ENCODE data around the gene EXOC3. TPM values are rescaled to one million over a fixed set of nuclear protein-coding genes. Genes with fewer than 3 reads are reported as not detected.
A peak's percentile ranks its signal among the peaks of the same experiment; 100 is the strongest.

The EXOC3 gene
- total RNA-seq, 4 donors from 2014 or later: 49.5 to 87.5 (median 59.0) TPM

GRCh38 chr5:435156-435790 is 7.7 kb upstream of the EXOC3 start:
- no peak overlapping the region for H3K4me3 ChIP-seq (ENCODE audit: low read depth, poor library complexity, severe bottlenecking)
- peak in 1 of 2 donors; percentile 84 for DNase-seq (ENCODE audit: low spot score in 2 of 2)
- TF ChIP-seq, protein P1, sequence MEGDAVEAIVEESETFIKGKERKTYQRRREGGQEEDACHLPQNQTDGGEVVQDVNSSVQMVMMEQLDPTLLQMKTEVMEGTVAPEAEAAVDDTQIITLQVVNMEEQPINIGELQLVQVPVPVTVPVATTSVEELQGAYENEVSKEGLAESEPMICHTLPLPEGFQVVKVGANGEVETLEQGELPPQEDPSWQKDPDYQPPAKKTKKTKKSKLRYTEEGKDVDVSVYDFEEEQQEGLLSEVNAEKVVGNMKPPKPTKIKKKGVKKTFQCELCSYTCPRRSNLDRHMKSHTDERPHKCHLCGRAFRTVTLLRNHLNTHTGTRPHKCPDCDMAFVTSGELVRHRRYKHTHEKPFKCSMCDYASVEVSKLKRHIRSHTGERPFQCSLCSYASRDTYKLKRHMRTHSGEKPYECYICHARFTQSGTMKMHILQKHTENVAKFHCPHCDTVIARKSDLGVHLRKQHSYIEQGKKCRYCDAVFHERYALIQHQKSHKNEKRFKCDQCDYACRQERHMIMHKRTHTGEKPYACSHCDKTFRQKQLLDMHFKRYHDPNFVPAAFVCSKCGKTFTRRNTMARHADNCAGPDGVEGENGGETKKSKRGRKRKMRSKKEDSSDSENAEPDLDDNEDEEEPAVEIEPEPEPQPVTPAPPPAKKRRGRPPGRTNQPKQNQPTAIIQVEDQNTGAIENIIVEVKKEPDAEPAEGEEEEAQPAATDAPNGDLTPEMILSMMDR (IDR thresholded peaks at IDR 0.05): no peak
- no peak for TF ChIP-seq POLR2A (IDR thresholded peaks at IDR 0.05)
- intact Hi-C loops (cut with DNase I; ENCODE audit: low total_unique reads): loop anchor here (10.0 kb wide), 1 partner anchor 470 kb away; no protein-coding TSS in a partner anchor
- 88 to 93% methylated on average over 26 to 27 of the region's 27 CpGs for WGBS, 2 donors

- TF ChIP-seq, protein P1 (IDR thresholded peaks at IDR 0.05): no peak
- no peak for TF ChIP-seq POLR2A (IDR thresholded peaks at IDR 0.05)
- intact Hi-C loops (cut with DNase I; ENCODE audit: low total_unique reads): loop anchor here (10.0 kb wide), 1 partner anchor 469 kb away; no protein-coding TSS in a partner anchor
- WGBS, 2 donors: 75 to 81% methylated on average over 16 to 17 of the region's 18 CpGs
- H3K4me3 ChIP-seq (ENCODE audit: low read depth, poor library complexity, severe bottlenecking): no peak overlapping the region
- DNase-seq (ENCODE audit: low spot score in 2 of 2): peak in 1 of 2 donors; percentile 83
These were observed 6.9 kb upstream of the EXOC3 start for GRCh38 chr5:435961-436640.

DNA sequence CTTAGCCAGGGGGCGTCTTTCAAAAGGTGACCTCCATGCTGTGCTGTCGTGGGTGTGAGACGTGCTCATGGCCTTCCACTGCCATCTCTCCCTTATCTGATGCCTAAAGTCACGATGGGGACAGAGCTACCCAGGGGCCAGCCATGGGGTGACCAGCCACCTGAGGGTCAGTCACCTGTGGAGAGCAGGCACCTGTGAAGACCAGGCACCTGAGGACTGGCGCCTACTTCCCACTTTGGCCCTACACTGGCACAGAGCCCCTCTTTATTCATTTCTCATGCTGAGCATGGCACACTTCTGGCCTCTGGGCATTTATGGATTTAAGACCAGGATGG is 6.4 kb upstream of the EXOC3 start:
- H3K4me3 ChIP-seq (ENCODE audit: low read depth, poor library complexity, severe bottlenecking): no peak overlapping the region
- no peak for TF ChIP-seq POLR2A (IDR thresholded peaks at IDR 0.05)
- TF ChIP-seq, protein P1 (IDR thresholded peaks at IDR 0.05): no peak
- peak in 1 of 2 donors; percentile 78 for DNase-seq (ENCODE audit: low spot score in 2 of 2)
- intact Hi-C loops (cut with DNase I; ENCODE audit: low total_unique reads): loop anchor here (10.0 kb wide), 1 partner anchor 468 kb away; no protein-coding TSS in a partner anchor
- 74 to 84% methylated on average over 5 of the region's 5 CpGs for WGBS, 2 donors

GRCh38 chr5:437281-437771 is 5.7 kb upstream of the EXOC3 start:
- 64 to 69% methylated on average over 12 to 14 of the region's 18 CpGs for WGBS, 2 donors

GRCh38 chr5:438481-438981 is 4.4 kb upstream of the EXOC3 start:
- WGBS, 2 donors: 81 to 83% methylated on average over 14 of the region's 14 CpGs
- TF ChIP-seq, protein P1 (IDR thresholded peaks at IDR 0.05): no peak
- TF ChIP-seq POLR2A (IDR thresholded peaks at IDR 0.05): no peak
- no peak overlapping the region for H3K4me3 ChIP-seq (ENCODE audit: low read depth, poor library complexity, severe bottlenecking)
- intact Hi-C loops (cut with DNase I; ENCODE audit: low total_unique reads): loop anchor here (10.0 kb wide), 1 partner anchor 466 kb away; no protein-coding TSS in a partner anchor
- peak in 1 of 2 donors; percentile 79 for DNase-seq (ENCODE audit: low spot score in 2 of 2)

More at GRCh38 chr5:437281-437771, 5.7 kb upstream of the EXOC3 start:
- intact Hi-C loops (cut with DNase I; ENCODE audit: low total_unique reads): loop anchor here (10.0 kb wide), 1 partner anchor 467 kb away; no protein-coding TSS in a partner anchor
- no peak for TF ChIP-seq POLR2A (IDR thresholded peaks at IDR 0.05)
- TF ChIP-seq, protein P1 (IDR thresholded peaks at IDR 0.05): no peak
- H3K4me3 ChIP-seq (ENCODE audit: low read depth, poor library complexity, severe bottlenecking): no peak overlapping the region
- peak in 1 of 2 donors; percentile 79 for DNase-seq (ENCODE audit: low spot score in 2 of 2)
